Measurements from ENCODE around the gene ADGRG3.

The ADGRG3 gene

GRCh38 chr16:57681950-57682728, 14.0 kb downstream of the ADGRG3 start:
- DNase-seq (ENCODE audit: low read depth) = no peak

GRCh38 chr16:57682809-57683635, 14.9 kb downstream of the ADGRG3 start:
- no peak for DNase-seq (ENCODE audit: low read depth)

GRCh38 chr16:57683636-57684545, 15.8 kb downstream of the ADGRG3 start:
- no peak for DNase-seq (ENCODE audit: low read depth)

- DNase-seq (ENCODE audit: low read depth) = no peak
Measured at GRCh38 chr16:57684626-57685358, 16.7 kb downstream of the ADGRG3 start.

- no peak for DNase-seq (ENCODE audit: low read depth)
Measured at GRCh38 chr16:57685633-57686032, 17.5 kb downstream of the ADGRG3 start.

GRCh38 chr16:57686577-57686976, 18.5 kb downstream of the ADGRG3 start:
- DNase-seq (ENCODE audit: low read depth) = no peak

GRCh38 chr16:57687363-57687929, 19.3 kb downstream of the ADGRG3 start:
- DNase-seq (ENCODE audit: low read depth) = no peak

- no peak for DNase-seq (ENCODE audit: low read depth)
Measured at GRCh38 chr16:57688487-57688986, 20.4 kb downstream of the ADGRG3 start.

- no peak for DNase-seq (ENCODE audit: low read depth)
Measured at GRCh38 chr16:57688987-57689761, 21.1 kb downstream of the ADGRG3 start.

- no peak for DNase-seq (ENCODE audit: low read depth)
Measured at GRCh38 chr16:57689762-57690558, 21.9 kb downstream of the ADGRG3 start.

- DNase-seq (ENCODE audit: low read depth) = no peak
Measured at GRCh38 chr16:57690782-57691471, 22.8 kb downstream of the ADGRG3 start.

- DNase-seq (ENCODE audit: low read depth) = no peak
Measured at GRCh38 chr16:57692636-57693035, 24.5 kb downstream of the ADGRG3 start.

GRCh38 chr16:57693550-57693949, 25.4 kb downstream of the ADGRG3 start:
- no peak for DNase-seq (ENCODE audit: low read depth)

- no peak for DNase-seq (ENCODE audit: low read depth)
Measured at GRCh38 chr16:57694231-57694724, 26.2 kb downstream of the ADGRG3 start.

GRCh38 chr16:57694725-57695679, 26.9 kb downstream of the ADGRG3 start, which contains the start of gene DRC7:
DRC7 (plus strand) TSS chr16:57694806; CDS start chr16:57697950, 3,144 bp downstream.
- DNase-seq (ENCODE audit: low read depth) = no peak

- no peak for DNase-seq (ENCODE audit: low read depth)
Measured at GRCh38 chr16:57695680-57696069, 27.6 kb downstream of the ADGRG3 start.

- DNase-seq (ENCODE audit: low read depth) = no peak
Measured at GRCh38 chr16:57696240-57696639, 28.1 kb downstream of the ADGRG3 start.
